Measurements from ENCODE around the gene SOD2. TPM values are rescaled to one million over a fixed set of nuclear protein-coding genes. Genes with fewer than 3 reads are reported as not detected.
A peak's percentile ranks its signal among the peaks of the same experiment; 100 is the strongest.

Gene SOD2
- total and polyA plus RNA-seq, 2 donors (not counting 1 experiment from before 2014, with no cell fraction given) = 66.0 to 94.7 TPM

DNA sequence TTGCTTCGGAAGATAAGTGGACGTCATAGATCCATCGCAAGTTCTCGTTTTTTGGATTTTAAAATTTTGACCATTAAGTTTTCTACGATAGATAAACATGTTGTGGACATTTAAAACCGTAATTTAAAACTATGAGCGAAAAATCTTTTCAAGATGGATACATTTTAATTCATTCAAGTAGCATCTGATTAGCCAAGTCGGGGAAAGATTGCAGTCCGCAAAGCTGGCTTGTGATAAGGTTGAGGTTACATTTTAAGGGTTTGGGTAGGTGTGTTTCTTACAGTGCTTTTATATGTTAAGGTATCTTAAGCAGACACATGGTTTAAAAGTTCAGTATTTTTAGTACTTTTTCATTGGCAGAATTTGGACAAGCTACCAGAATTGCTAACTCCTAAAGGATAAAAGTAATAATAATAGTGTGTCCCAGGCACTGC, 35.5 kb upstream of the SOD2 start:
- ATAC-seq (ENCODE audit: low read depth) = no peak
- H3K27ac Mint-ChIP-seq = peak overlapping the region; percentile 92
- peak overlapping the region; percentile 79 to 91 (median 86) for H3K4me3 ChIP-seq (ENCODE audit: control extremely low read depth in 1 of 5, extremely low read depth in 1 of 5, insufficient read depth in 1 of 5, low read depth in 2 of 5, low read length in 4 of 5)
- H2AFZ ChIP-seq (ENCODE audit: insufficient read depth, low read depth, low read length, poor library complexity, severe bottlenecking) = peak overlapping the region; percentile 86
- peaks cover 45 to 48% of the 10 kb centered on the region in 2 donors for H3K4me1 ChIP-seq (ENCODE audit: control insufficient read depth in 2 of 2, insufficient read depth in 2 of 2, low read length in 2 of 2)
- POLR2A ChIA-PET = interaction anchor here (2.1 to 4.7 kb wide), 3 partner anchors 33 to 62 kb away, joined by 6 to 58 read pairs (median 28); partner anchors contain the start of genes ACAT2, MRPL18, SOD2 and TCP1
- peaks cover 54% of the 10 kb centered on the region for H3K4me1 Mint-ChIP-seq
- intact Hi-C loops (cut with micrococcal nuclease) = no loop called here
- no peaks in the 10 kb centered on the region for H3K27me3 ChIP-seq (replicated peaks in 1 of 4; ENCODE audit: control extremely low read depth in 1 of 4, control insufficient read depth in 3 of 4, insufficient read depth in 4 of 4, low read length in 3 of 4)
- 0% methylated on average over 1 of the region's 9 CpGs for WGBS (ENCODE audit: insufficient coverage)
- H3K27ac ChIP-seq (ENCODE audit: low read length in 2 of 2) = peak overlapping the region; percentile 94 to 97
- no peak for TF ChIP-seq EZH2 (IDR thresholded peaks at IDR 0.05; ENCODE audit: borderline replicate concordance, insufficient read depth, low read depth, low read length, poor library complexity, severe bottlenecking)
- TF ChIP-seq, protein P1, sequence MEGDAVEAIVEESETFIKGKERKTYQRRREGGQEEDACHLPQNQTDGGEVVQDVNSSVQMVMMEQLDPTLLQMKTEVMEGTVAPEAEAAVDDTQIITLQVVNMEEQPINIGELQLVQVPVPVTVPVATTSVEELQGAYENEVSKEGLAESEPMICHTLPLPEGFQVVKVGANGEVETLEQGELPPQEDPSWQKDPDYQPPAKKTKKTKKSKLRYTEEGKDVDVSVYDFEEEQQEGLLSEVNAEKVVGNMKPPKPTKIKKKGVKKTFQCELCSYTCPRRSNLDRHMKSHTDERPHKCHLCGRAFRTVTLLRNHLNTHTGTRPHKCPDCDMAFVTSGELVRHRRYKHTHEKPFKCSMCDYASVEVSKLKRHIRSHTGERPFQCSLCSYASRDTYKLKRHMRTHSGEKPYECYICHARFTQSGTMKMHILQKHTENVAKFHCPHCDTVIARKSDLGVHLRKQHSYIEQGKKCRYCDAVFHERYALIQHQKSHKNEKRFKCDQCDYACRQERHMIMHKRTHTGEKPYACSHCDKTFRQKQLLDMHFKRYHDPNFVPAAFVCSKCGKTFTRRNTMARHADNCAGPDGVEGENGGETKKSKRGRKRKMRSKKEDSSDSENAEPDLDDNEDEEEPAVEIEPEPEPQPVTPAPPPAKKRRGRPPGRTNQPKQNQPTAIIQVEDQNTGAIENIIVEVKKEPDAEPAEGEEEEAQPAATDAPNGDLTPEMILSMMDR (IDR thresholded peaks at IDR 0.05) = no peak
- H4K20me1 ChIP-seq (ENCODE audit: control insufficient read depth, insufficient read depth, low read length, poor library complexity, severe bottlenecking) = peaks cover 42% of the 10 kb centered on the region
- H3K4me2 ChIP-seq (replicated peaks; ENCODE audit: low read depth, low read length, poor library complexity, severe bottlenecking) = peak overlapping the region; percentile 78
- no peaks in the 10 kb centered on the region for H3K9me3 ChIP-seq (ENCODE audit: control extremely low read depth in 1 of 3, control insufficient read depth in 2 of 3, insufficient read depth in 1 of 3, low read length in 2 of 3)
- H3K9ac ChIP-seq (ENCODE audit: low read length) = peak overlapping the region; percentile 85
- no peaks in the 10 kb centered on the region for H3K27me3 Mint-ChIP-seq
- DNase-seq = peak; percentile 19
- H3K36me3 ChIP-seq (replicated peaks in 1 of 2; ENCODE audit: control extremely low read depth in 1 of 2, control insufficient read depth in 1 of 2, extremely low read depth in 1 of 2, insufficient read depth in 2 of 2, low read length in 1 of 2) = peaks cover 6 to 7% of the 10 kb centered on the region in 2 experiments
- CTCF ChIA-PET = interaction anchor here (1.2 to 4.7 kb wide), 6 partner anchors 8 to 62 kb away, joined by 4 to 32 read pairs (median 6); partner anchors contain the start of genes ACAT2, MRPL18 and SOD2
- no peaks in the 10 kb centered on the region for H3K9me3 Mint-ChIP-seq (ENCODE audit: insufficient read depth)
- H3K4me3 Mint-ChIP-seq = peak overlapping the region; percentile 93
- peaks cover 84% of the 10 kb centered on the region for H3K79me2 ChIP-seq (ENCODE audit: control insufficient read depth, insufficient read depth, low read length)

Measured in B cell (primary cell).